CD4-positive, alpha-beta T cell (primary cell): ENCODE results near the gene TMEM74B. TPM values are rescaled to one million over a fixed set of nuclear protein-coding genes. Genes with fewer than 3 reads are reported as not detected.
A peak's percentile ranks its signal among the peaks of the same experiment; 100 is the strongest.

Source experiments
- ATAC-seq: fragments of 200-7000 bp; cut with Tn5 transposase; one replicate; pipeline ENCODE4 v1.10.0; 2022; ENCODE audit warnings: mild to moderate bottlenecking; ENCODE audit not compliant: poor library complexity
- CTCF ChIA-PET: fragments of 350-600 bp; sonication (Branson Sonifier 250); formaldehyde crosslinking; loops from one replicate; lab custom pipeline; 2021; ENCODE audit warnings: antibody characterized with exemption, inconsistent platforms; lab: Charles Lee
- POLR2A ChIA-PET: fragments of 350-600 bp; sonication (Branson Sonifier 250); formaldehyde crosslinking; loops from one replicate; lab custom pipeline; 2021; ENCODE audit warnings: antibody characterized with exemption, inconsistent platforms; lab: Charles Lee
- DNase-seq, 14 experiments: peaks; one replicate each; pipeline ENCODE4 v3.0.0-alpha.2; 2013 to 2020; ENCODE audit warnings: mixed read lengths in 2 of 14
- H3K27ac ChIP-seq, 2 donors: one replicate each; pipeline versions ENCODE4 v1.5.1 to v1.7.0; 2013; ENCODE audit warnings: low read length in 2 of 2, low read depth in 1 of 2, mild to moderate bottlenecking in 1 of 2
- H3K27me3 ChIP-seq, 2 experiments: 1 replicate in 1 of 2; 2 replicates in 1 of 2; pipeline versions ENCODE4 v1.6.1 to v1.7.0; 2013; ENCODE audit warnings: low read length in 2 of 2, control low read depth in 1 of 2, mild to moderate bottlenecking in 1 of 2, moderate library complexity in 1 of 2; ENCODE audit not compliant: insufficient read depth in 2 of 2, control insufficient read depth in 1 of 2
- H3K36me3 ChIP-seq: one replicate; pipeline ENCODE4 v1.6.1; 2013; ENCODE audit warnings: low read length, control low read depth; ENCODE audit not compliant: insufficient read depth
- H3K4me1 ChIP-seq: one replicate; pipeline ENCODE4 v1.6.1; 2013; ENCODE audit warnings: low read length, control low read depth; ENCODE audit not compliant: insufficient read depth
- H3K4me3 ChIP-seq: one replicate; pipeline ENCODE4 v1.5.1; 2013; ENCODE audit warnings: mild to moderate bottlenecking, low read length, moderate library complexity
- H3K9me3 ChIP-seq, 2 experiments: 1 replicate in 1 of 2; 2 replicates in 1 of 2; pipeline versions ENCODE4 v1.6.1 to v1.7.0; 2013; ENCODE audit warnings: low read length in 2 of 2, mild to moderate bottlenecking in 2 of 2, control low read depth in 1 of 2, moderate library complexity in 1 of 2; ENCODE audit not compliant: control insufficient read depth in 1 of 2, insufficient read depth in 1 of 2
- H3K27ac Mint-ChIP-seq: one replicate; pipeline ENCODE4 v1.8.0; 2020; ENCODE audit warnings: mixed read lengths
- H3K27me3 Mint-ChIP-seq: one replicate; pipeline ENCODE4 v1.8.0; 2021; ENCODE audit warnings: mixed read lengths
- H3K36me3 Mint-ChIP-seq: one replicate; pipeline ENCODE4 v1.8.0; 2021; ENCODE audit warnings: low read depth, mixed read lengths
- H3K4me1 Mint-ChIP-seq: one replicate; pipeline ENCODE4 v1.8.0; 2021; ENCODE audit warnings: low read depth, mixed read lengths
- H3K4me3 Mint-ChIP-seq: one replicate; pipeline ENCODE4 v1.8.0; 2020; ENCODE audit warnings: mild to moderate bottlenecking, mixed read lengths
- H3K9me3 Mint-ChIP-seq: one replicate; pipeline ENCODE4 v1.8.0; 2020; ENCODE audit warnings: mixed read lengths
- intact Hi-C, 2 experiments: fragments of 100-400 bp; cut with DNase I in 1 of 2; cut with micrococcal nuclease in 1 of 2; formaldehyde crosslinking; loops; one replicate each; pipeline versions ENCODE4 v1.15.1 to v1.9.0; 2023 to 2025; cut with DNase I, micrococcal nuclease
- total RNA-seq, 174 experiments: library from RNA in 2 of 174; stranded (reverse) in 2 of 174; gene quantifications; one replicate each; pipeline ENCODE4 v1.2.3 and lab custom pipeline; 2021 to 2026
- TF ChIP-seq, protein P1 (sequence below): fragments of 200-600 bp; IDR thresholded peaks from one replicate; pipeline ENCODE4 v1.8.0; 2022; ENCODE audit warnings: antibody characterized with exemption, mild to moderate bottlenecking

TMEM74B gene
- total RNA-seq, 2 experiments from 2014 or later: 0.17 TPM; not detected in 1

GRCh38 chr20:1202762-1203504 lies 18.2 kb upstream of the TMEM74B start, which contains the start of gene C20orf202:
TSS of gene C20orf202 (plus strand) at chr20:1203454. CDS start at chr20:1203586, 132 bp downstream.
- Mint-ChIP-seq H3K4me1 (peaks cover 8% of the 10 kb centered on the region), H3K36me3 (no peaks in the 10 kb centered on the region), H3K27ac (no peak within 1 kb of the TSS), H3K9me3 (no peaks in the 10 kb centered on the region), H3K27me3 (no peaks in the 10 kb centered on the region), H3K4me3 (no peak within 1 kb of the TSS)
- no peaks in the 10 kb centered on the region for H3K4me1 ChIP-seq
- no peaks in the 10 kb centered on the region for H3K36me3 ChIP-seq
- no peak for ATAC-seq
- ChIA-PET POLR2A (no interaction called here), CTCF (no interaction called here)
- no peaks in the 10 kb centered on the region for H3K27me3 ChIP-seq
- no peaks in the 10 kb centered on the region for H3K9me3 ChIP-seq
- TF ChIP-seq, protein P1, sequence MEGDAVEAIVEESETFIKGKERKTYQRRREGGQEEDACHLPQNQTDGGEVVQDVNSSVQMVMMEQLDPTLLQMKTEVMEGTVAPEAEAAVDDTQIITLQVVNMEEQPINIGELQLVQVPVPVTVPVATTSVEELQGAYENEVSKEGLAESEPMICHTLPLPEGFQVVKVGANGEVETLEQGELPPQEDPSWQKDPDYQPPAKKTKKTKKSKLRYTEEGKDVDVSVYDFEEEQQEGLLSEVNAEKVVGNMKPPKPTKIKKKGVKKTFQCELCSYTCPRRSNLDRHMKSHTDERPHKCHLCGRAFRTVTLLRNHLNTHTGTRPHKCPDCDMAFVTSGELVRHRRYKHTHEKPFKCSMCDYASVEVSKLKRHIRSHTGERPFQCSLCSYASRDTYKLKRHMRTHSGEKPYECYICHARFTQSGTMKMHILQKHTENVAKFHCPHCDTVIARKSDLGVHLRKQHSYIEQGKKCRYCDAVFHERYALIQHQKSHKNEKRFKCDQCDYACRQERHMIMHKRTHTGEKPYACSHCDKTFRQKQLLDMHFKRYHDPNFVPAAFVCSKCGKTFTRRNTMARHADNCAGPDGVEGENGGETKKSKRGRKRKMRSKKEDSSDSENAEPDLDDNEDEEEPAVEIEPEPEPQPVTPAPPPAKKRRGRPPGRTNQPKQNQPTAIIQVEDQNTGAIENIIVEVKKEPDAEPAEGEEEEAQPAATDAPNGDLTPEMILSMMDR: no peak
- intact Hi-C loops: no loop called here
- DNase-seq: no peak
- no peak within 1 kb of the TSS for H3K4me3 ChIP-seq
- H3K27ac ChIP-seq: no peak within 1 kb of the TSS

DNA sequence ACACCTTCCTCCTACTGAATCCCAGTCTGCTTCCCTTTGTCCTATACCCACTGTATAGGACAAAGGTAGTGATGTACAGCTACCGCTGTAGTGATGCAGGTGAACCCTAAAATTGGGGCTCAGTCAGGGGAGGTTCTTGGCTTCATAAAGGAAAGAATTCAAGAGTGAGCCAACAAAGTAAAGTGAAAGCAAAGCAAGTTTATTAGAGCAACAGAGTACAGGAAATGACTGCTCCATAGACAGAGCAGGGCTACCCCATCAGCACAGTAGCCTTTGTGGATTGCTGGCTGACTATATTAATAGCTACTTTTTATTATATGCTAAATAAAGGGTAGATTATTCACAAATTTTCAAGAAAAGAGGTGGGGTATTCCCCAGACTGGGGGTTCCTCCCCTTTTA lies 15.2 kb upstream of the TMEM74B start:
- Mint-ChIP-seq H3K9me3 (no peaks in the 10 kb centered on the region), H3K4me1 (peaks cover 8% of the 10 kb centered on the region), H3K4me3 (no peak overlapping the region), H3K27me3 (no peaks in the 10 kb centered on the region), H3K27ac (no peak overlapping the region), H3K36me3 (no peaks in the 10 kb centered on the region)
- H3K36me3 ChIP-seq: no peaks in the 10 kb centered on the region
- no peaks in the 10 kb centered on the region for H3K27me3 ChIP-seq
- no peaks in the 10 kb centered on the region for H3K4me1 ChIP-seq
- intact Hi-C loops: no loop called here
- DNase-seq (no peak), ATAC-seq (peak; percentile 37)
- H3K27ac ChIP-seq: no peak overlapping the region
- CTCF ChIA-PET: no interaction called here
- POLR2A ChIA-PET: no interaction called here
- TF ChIP-seq, protein P1: no peak
- no peak overlapping the region for H3K4me3 ChIP-seq
- H3K9me3 ChIP-seq: no peaks in the 10 kb centered on the region

DNA sequence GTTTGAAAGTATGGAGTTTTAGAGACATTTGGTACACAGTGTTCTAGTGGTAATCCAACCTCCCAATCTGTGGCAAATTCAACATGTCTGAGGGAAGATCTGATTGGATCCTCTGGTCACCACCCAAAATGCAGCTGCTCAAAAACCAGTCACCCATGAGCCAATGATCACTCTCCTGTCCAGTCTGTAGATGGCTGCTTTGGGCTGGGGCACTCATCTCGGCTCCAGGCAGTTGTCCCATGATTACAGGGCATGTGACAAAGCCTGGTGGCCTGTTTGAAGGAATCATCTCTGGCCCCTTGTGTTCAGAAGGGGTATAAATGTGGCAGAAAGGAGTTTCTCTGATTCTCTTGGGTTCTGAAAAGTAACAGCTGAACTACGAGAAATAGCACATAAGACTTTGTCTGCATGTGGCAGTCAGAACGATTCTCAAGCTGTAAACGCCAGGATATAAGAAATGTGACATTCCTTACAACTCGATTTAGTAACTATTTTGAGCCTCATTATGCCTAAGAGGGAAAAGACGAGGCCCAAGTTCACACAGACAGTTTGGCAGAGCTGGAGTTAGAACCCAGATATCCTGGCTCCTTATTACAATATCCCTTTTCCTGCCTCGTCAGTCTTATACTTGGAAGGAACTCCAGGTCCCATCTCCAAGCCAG lies 14.6 kb upstream of the TMEM74B start:
- ChIA-PET CTCF (no interaction called here), POLR2A (no interaction called here)
- no peaks in the 10 kb centered on the region for H3K36me3 ChIP-seq

More for the DNA sequence above, 14.6 kb upstream of the TMEM74B start:
- H3K27me3 ChIP-seq: no peaks in the 10 kb centered on the region
- H3K4me3 ChIP-seq: no peak overlapping the region
- intact Hi-C loops: no loop called here
- H3K4me1 ChIP-seq: no peaks in the 10 kb centered on the region
- H3K27ac ChIP-seq: no peak overlapping the region
- H3K9me3 Mint-ChIP-seq: no peaks in the 10 kb centered on the region
- no peaks in the 10 kb centered on the region for H3K27me3 Mint-ChIP-seq
- no peaks in the 10 kb centered on the region for H3K9me3 ChIP-seq
- no peak overlapping the region for H3K4me3 Mint-ChIP-seq
- no peak overlapping the region for H3K27ac Mint-ChIP-seq
- H3K4me1 Mint-ChIP-seq: peaks cover 8% of the 10 kb centered on the region
- H3K36me3 Mint-ChIP-seq: no peaks in the 10 kb centered on the region
- no peak for DNase-seq
- TF ChIP-seq, protein P1: no peak
- ATAC-seq: no peak
